Large intestine (tissue), 3 donors: ENCODE measurements around the gene AURKAIP1. TPM values are rescaled to one million over a fixed set of nuclear protein-coding genes. Genes with fewer than 3 reads are reported as not detected.

ENCODE experiments used
- DNase-seq, 2 donors: peaks; one replicate each; pipeline versions ENCODE4 v3.0.0 to v3.0.0-alpha.2; 2013
- H3K27ac ChIP-seq: one replicate; pipeline ENCODE4 v1.5.1; 2013; ENCODE audit warnings: low read length
- H3K27me3 ChIP-seq: 2 replicates; pipeline ENCODE4 v1.6.1; 2013; ENCODE audit warnings: low read length; ENCODE audit not compliant: control insufficient read depth, insufficient read depth
- H3K36me3 ChIP-seq: 2 replicates; pipeline ENCODE4 v1.6.1; 2013; ENCODE audit warnings: low read length; ENCODE audit not compliant: control insufficient read depth, insufficient read depth
- H3K4me1 ChIP-seq: one replicate; pipeline ENCODE4 v1.6.1; 2013; ENCODE audit warnings: low read length; ENCODE audit not compliant: control insufficient read depth, insufficient read depth
- H3K4me3 ChIP-seq: one replicate; pipeline ENCODE4 v1.5.1; 2013; ENCODE audit warnings: low read length
- H3K9me3 ChIP-seq: one replicate; pipeline ENCODE4 v1.6.1; 2013; ENCODE audit warnings: mild to moderate bottlenecking, low read depth, low read length, moderate library complexity; ENCODE audit not compliant: control insufficient read depth
- WGBS: methylation state at CpG from one replicate; pipeline ENCODE4 v1.1.5; 2013; ENCODE audit warnings: low lambda C conversion rate; ENCODE audit not compliant: insufficient coverage; 5-methylcytosine and 5-hydroxymethylcytosine counted together
- polyA plus RNA-seq: library from polyadenylated mRNA; unstranded; fragments of 120-200 nt; gene quantifications from one replicate; pipeline ENCODE4 v1.2.1, GENCODE V29; 2013

The AURKAIP1 gene
- polyA plus RNA-seq, 1 donor, result 88.4 TPM

- WGBS, result no CpG with 5 or more reads among the region's 48 CpGs
- Histone ChIP-seq H3K9me3 (peaks cover 16% of the 10 kb centered on the region), H3K36me3 (peaks cover 24% of the 10 kb centered on the region), H3K27me3 (no peaks in the 10 kb centered on the region), H3K4me1 (peaks cover 15% of the 10 kb centered on the region), H3K27ac (no peak overlapping the region), H3K4me3 (no peak overlapping the region)
- no peak for DNase-seq
Observed at GRCh38 chr1:1332774-1333480, 42.1 kb downstream of the AURKAIP1 start.

- no CpG with 5 or more reads among the region's 57 CpGs for WGBS
- H3K4me1 ChIP-seq, result peaks cover 15% of the 10 kb centered on the region
- H3K27me3 ChIP-seq, result no peaks in the 10 kb centered on the region
- DNase-seq, result no peak
- H3K27ac ChIP-seq, result no peak overlapping the region
- H3K9me3 ChIP-seq, result peaks cover 16% of the 10 kb centered on the region
- H3K4me3 ChIP-seq, result no peak overlapping the region
- peaks cover 25% of the 10 kb centered on the region for H3K36me3 ChIP-seq
Observed at GRCh38 chr1:1332031-1332755, 42.8 kb downstream of the AURKAIP1 start.

GRCh38 chr1:1331068-1331965 lies 43.7 kb downstream of the AURKAIP1 start, which contains the start of gene TAS1R3:
Gene TAS1R3, plus strand, starts transcription at chr1:1331280. Its CDS starts 66 bp downstream, at chr1:1331346.
- Histone ChIP-seq H3K9me3 (peaks cover 13% of the 10 kb centered on the region), H3K4me3 (no peak within 1 kb of the TSS), H3K27ac (no peak within 1 kb of the TSS), H3K4me1 (peaks cover 18% of the 10 kb centered on the region), H3K27me3 (no peaks in the 10 kb centered on the region), H3K36me3 (peaks cover 31% of the 10 kb centered on the region)
- WGBS, result no CpG with 5 or more reads among the region's 41 CpGs
- DNase-seq, result no peak

- no peak for DNase-seq
- Histone ChIP-seq H3K27me3 (no peaks in the 10 kb centered on the region), H3K9me3 (peaks cover 13% of the 10 kb centered on the region), H3K4me3 (no peak overlapping the region), H3K4me1 (peaks cover 26% of the 10 kb centered on the region), H3K27ac (no peak overlapping the region), H3K36me3 (peaks cover 29% of the 10 kb centered on the region)
- no CpG with 5 or more reads among the region's 15 CpGs for WGBS
Observed at GRCh38 chr1:1330366-1331067, 44.5 kb downstream of the AURKAIP1 start.

- WGBS, result no CpG with 5 or more reads among the region's 58 CpGs
- Histone ChIP-seq H3K27ac (no peak overlapping the region), H3K36me3 (peaks cover 24% of the 10 kb centered on the region), H3K27me3 (no peaks in the 10 kb centered on the region), H3K4me1 (peaks cover 30% of the 10 kb centered on the region), H3K9me3 (peaks cover 13% of the 10 kb centered on the region), H3K4me3 (no peak overlapping the region)
- DNase-seq, result no peak
Observed at GRCh38 chr1:1329304-1330210, 45.5 kb downstream of the AURKAIP1 start.

GRCh38 chr1:1328254-1328653 lies 46.8 kb downstream of the AURKAIP1 start:
- peaks cover 10% of the 10 kb centered on the region for H3K9me3 ChIP-seq
- H3K27me3 ChIP-seq, result no peaks in the 10 kb centered on the region
- H3K4me3 ChIP-seq, result no peak overlapping the region
- peaks cover 24% of the 10 kb centered on the region for H3K36me3 ChIP-seq
- WGBS, result no CpG with 5 or more reads among the region's 15 CpGs
- H3K27ac ChIP-seq, result no peak overlapping the region
- peaks cover 30% of the 10 kb centered on the region for H3K4me1 ChIP-seq
- no peak for DNase-seq

GRCh38 chr1:1327291-1327690 lies 47.7 kb downstream of the AURKAIP1 start:
- 100% methylated on average over 3 of the region's 40 CpGs for WGBS

GRCh38 chr1:1326075-1326605 lies 48.9 kb downstream of the AURKAIP1 start:
- DNase-seq, result no peak
- Histone ChIP-seq H3K9me3 (peaks cover 10% of the 10 kb centered on the region), H3K36me3 (peaks cover 34% of the 10 kb centered on the region), H3K27ac (no peak overlapping the region), H3K4me3 (peak overlapping the region; percentile 79), H3K27me3 (no peaks in the 10 kb centered on the region), H3K4me1 (peaks cover 30% of the 10 kb centered on the region)
- WGBS, result no CpG with 5 or more reads among the region's 8 CpGs

More at GRCh38 chr1:1327291-1327690, 47.7 kb downstream of the AURKAIP1 start:
- H3K9me3 ChIP-seq, result peaks cover 10% of the 10 kb centered on the region
- no peaks in the 10 kb centered on the region for H3K27me3 ChIP-seq
- peaks cover 32% of the 10 kb centered on the region for H3K4me1 ChIP-seq
- no peak overlapping the region for H3K4me3 ChIP-seq
- no peak overlapping the region for H3K27ac ChIP-seq
- H3K36me3 ChIP-seq, result peaks cover 24% of the 10 kb centered on the region
- no peak for DNase-seq
